Astrocyte (in vitro differentiated cells and primary cell): Measurements from ENCODE around the gene SNAPC1. TPM values are rescaled to one million over a fixed set of nuclear protein-coding genes. Genes with fewer than 3 reads are reported as not detected.

Source experiments
- DNase-seq: peaks from one replicate; pipeline ENCODE4 v3.0.0-alpha.2; 2010; ENCODE audit warnings: low read depth
- FAIRE-seq: peaks from 2 replicates; lab custom pipeline; 2011; peaks lifted over from hg19 to GRCh38; lab: Jason Lieb, UNC
- H2AFZ ChIP-seq: 2 replicates; pipeline ENCODE4 v1.6.0; 2012; ENCODE audit warnings: low read depth, low read length, inconsistent platforms
- H3K27ac ChIP-seq: 2 replicates; pipeline ENCODE4 v1.5.1; 2011; ENCODE audit warnings: low read depth, low read length, inconsistent platforms
- H3K27me3 ChIP-seq: 2 replicates; pipeline ENCODE4 v1.6.0; 2011; ENCODE audit warnings: low read length, inconsistent platforms; ENCODE audit not compliant: insufficient read depth
- H3K36me3 ChIP-seq: 2 replicates; pipeline ENCODE4 v1.5.1; 2011; ENCODE audit warnings: low read length, inconsistent platforms; ENCODE audit not compliant: insufficient read depth
- H3K4me1 ChIP-seq: 2 replicates; pipeline ENCODE4 v1.5.1; 2011; ENCODE audit warnings: low read length, inconsistent platforms; ENCODE audit not compliant: insufficient read depth
- H3K4me2 ChIP-seq: 2 replicates; pipeline ENCODE4 v1.6.0; 2012; ENCODE audit warnings: low read length, inconsistent platforms
- H3K4me3 ChIP-seq: 2 replicates; pipeline ENCODE4 v1.5.1; 2011; ENCODE audit warnings: low read depth, mild to moderate bottlenecking, low read length, inconsistent platforms; ENCODE audit not compliant: insufficient read depth
- H3K79me2 ChIP-seq: 2 replicates; pipeline ENCODE4 v1.6.0; 2012; ENCODE audit warnings: mild to moderate bottlenecking, low read length, inconsistent platforms; ENCODE audit not compliant: insufficient read depth
- H3K9ac ChIP-seq: 2 replicates; pipeline ENCODE4 v1.6.0; 2012; ENCODE audit warnings: mild to moderate bottlenecking, low read length, inconsistent platforms
- H3K9me3 ChIP-seq: 2 replicates; pipeline ENCODE4 v1.5.1; 2012; ENCODE audit warnings: low read depth, mild to moderate bottlenecking, low read length, inconsistent platforms; ENCODE audit not compliant: insufficient read depth
- H4K20me1 ChIP-seq: 2 replicates; pipeline ENCODE4 v1.6.0; 2012; ENCODE audit warnings: low read length, inconsistent platforms; ENCODE audit not compliant: insufficient read depth
- H3K27ac Mint-ChIP-seq: one replicate; pipeline ENCODE4 v1.8.0; 2021; ENCODE audit warnings: mild to moderate bottlenecking, mixed read lengths; ENCODE audit not compliant: unreplicated experiment
- H3K27me3 Mint-ChIP-seq: one replicate; pipeline ENCODE4 v1.8.0; 2021; ENCODE audit warnings: low read depth, mixed read lengths; ENCODE audit not compliant: unreplicated experiment
- H3K36me3 Mint-ChIP-seq: one replicate; pipeline ENCODE4 v1.8.0; 2021; ENCODE audit warnings: low read depth, mixed read lengths; ENCODE audit not compliant: unreplicated experiment
- H3K4me1 Mint-ChIP-seq: one replicate; pipeline ENCODE4 v1.8.0; 2021; ENCODE audit warnings: low read depth, mixed read lengths; ENCODE audit not compliant: unreplicated experiment
- H3K4me3 Mint-ChIP-seq: one replicate; pipeline ENCODE4 v1.8.0; 2021; ENCODE audit warnings: mild to moderate bottlenecking, moderate library complexity, mixed read lengths; ENCODE audit not compliant: unreplicated experiment
- H3K9me3 Mint-ChIP-seq: one replicate; pipeline ENCODE4 v1.8.0; 2021; ENCODE audit warnings: mild to moderate bottlenecking, mixed read lengths; ENCODE audit not compliant: unreplicated experiment
- EZH2 ChIP-seq: IDR thresholded peaks from 2 replicates; pipeline ENCODE4 v1.6.1; 2012; ENCODE audit warnings: mild to moderate bottlenecking, low read length, inconsistent platforms; ENCODE audit not compliant: insufficient read depth
- total RNA-seq: library from RNA; stranded (reverse); gene quantifications from 2 replicates; pipeline ENCODE4 v1.2.1, GENCODE V29; 2021
- TF ChIP-seq, protein P1 (sequence below): IDR thresholded peaks from 2 replicates; pipeline ENCODE4 v1.5.1; 2011; ENCODE audit warnings: low read depth, mild to moderate bottlenecking, inconsistent platforms, low read length, moderate library complexity; ENCODE audit not compliant: insufficient read depth

Gene SNAPC1
- total RNA-seq, 1 donor from 2014 or later: 14.1 TPM

DNA sequence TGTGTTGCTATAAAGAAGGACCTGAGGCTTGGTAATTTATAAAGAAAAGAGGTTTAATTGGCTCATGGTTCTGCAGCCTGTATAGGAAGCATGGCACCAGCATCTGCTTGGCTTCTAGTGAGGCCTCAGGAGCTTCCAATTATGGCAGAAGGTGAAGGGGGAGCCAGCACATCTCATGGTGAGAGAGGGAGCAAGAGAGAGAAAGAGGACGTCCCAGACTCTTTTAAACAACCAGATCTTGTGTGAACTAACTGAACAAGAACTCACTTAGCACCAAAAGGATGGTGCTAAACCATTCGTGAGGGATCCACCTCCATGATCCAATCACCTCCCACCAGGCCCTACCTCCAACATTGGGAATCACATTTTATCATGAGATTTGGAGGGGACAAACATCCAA, 6.1 kb upstream of the SNAPC1 start:
- H3K9me3 ChIP-seq: no peaks in the 10 kb centered on the region
- no peaks in the 10 kb centered on the region for H4K20me1 ChIP-seq
- no peak overlapping the region for H3K9ac ChIP-seq
- peaks cover 5% of the 10 kb centered on the region for H3K36me3 ChIP-seq
- FAIRE-seq: no peak
- no peak overlapping the region for H3K27ac ChIP-seq
- no peaks in the 10 kb centered on the region for H3K4me1 ChIP-seq
- H2AFZ ChIP-seq: no peak overlapping the region
- H3K9me3 Mint-ChIP-seq: no peaks in the 10 kb centered on the region
- no peak overlapping the region for H3K4me3 ChIP-seq
- H3K4me1 Mint-ChIP-seq: peaks cover 28% of the 10 kb centered on the region
- H3K27me3 Mint-ChIP-seq: no peaks in the 10 kb centered on the region
- H3K4me3 Mint-ChIP-seq: no peak overlapping the region
- H3K4me2 ChIP-seq: no peak overlapping the region
- no peaks in the 10 kb centered on the region for H3K27me3 ChIP-seq
- no peaks in the 10 kb centered on the region for H3K79me2 ChIP-seq
- H3K36me3 Mint-ChIP-seq: peaks cover 5% of the 10 kb centered on the region
- no peak for DNase-seq
- H3K27ac Mint-ChIP-seq: no peak overlapping the region
- TF ChIP-seq, protein P1, sequence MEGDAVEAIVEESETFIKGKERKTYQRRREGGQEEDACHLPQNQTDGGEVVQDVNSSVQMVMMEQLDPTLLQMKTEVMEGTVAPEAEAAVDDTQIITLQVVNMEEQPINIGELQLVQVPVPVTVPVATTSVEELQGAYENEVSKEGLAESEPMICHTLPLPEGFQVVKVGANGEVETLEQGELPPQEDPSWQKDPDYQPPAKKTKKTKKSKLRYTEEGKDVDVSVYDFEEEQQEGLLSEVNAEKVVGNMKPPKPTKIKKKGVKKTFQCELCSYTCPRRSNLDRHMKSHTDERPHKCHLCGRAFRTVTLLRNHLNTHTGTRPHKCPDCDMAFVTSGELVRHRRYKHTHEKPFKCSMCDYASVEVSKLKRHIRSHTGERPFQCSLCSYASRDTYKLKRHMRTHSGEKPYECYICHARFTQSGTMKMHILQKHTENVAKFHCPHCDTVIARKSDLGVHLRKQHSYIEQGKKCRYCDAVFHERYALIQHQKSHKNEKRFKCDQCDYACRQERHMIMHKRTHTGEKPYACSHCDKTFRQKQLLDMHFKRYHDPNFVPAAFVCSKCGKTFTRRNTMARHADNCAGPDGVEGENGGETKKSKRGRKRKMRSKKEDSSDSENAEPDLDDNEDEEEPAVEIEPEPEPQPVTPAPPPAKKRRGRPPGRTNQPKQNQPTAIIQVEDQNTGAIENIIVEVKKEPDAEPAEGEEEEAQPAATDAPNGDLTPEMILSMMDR: no peak
- no peak for TF ChIP-seq EZH2

DNA sequence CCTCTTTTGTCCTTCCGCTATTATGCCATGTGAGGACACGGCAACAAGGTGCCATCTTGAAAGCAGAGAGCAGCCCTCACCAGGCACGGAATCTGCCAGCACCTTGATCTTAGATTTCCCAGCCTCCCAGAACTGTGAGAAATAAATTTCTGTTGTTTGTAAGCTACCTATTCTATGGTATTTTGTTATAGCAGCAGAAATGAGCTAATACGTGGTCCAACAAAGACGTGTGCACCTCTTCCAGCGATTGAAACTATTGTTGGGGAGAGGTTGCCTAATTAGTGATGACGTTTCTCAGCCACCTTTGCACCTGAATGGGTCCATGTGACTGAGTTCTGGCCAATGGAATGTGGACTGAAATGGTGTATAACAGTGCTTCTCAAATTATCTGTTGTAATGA, 2.3 kb upstream of the SNAPC1 start:
- H2AFZ ChIP-seq: no peak overlapping the region
- FAIRE-seq (no peak), DNase-seq (no peak)
- H3K27me3 ChIP-seq: no peaks in the 10 kb centered on the region
- no peak for TF ChIP-seq EZH2
- TF ChIP-seq, protein P1: no peak
- H3K4me1 Mint-ChIP-seq: peaks cover 15% of the 10 kb centered on the region
- peaks cover 27% of the 10 kb centered on the region for H3K79me2 ChIP-seq
- H3K9me3 ChIP-seq: no peaks in the 10 kb centered on the region
- H3K9me3 Mint-ChIP-seq: no peaks in the 10 kb centered on the region
- H3K27ac ChIP-seq: no peak overlapping the region
- no peaks in the 10 kb centered on the region for H3K27me3 Mint-ChIP-seq
- H4K20me1 ChIP-seq: peaks cover 5% of the 10 kb centered on the region
- peaks cover 12% of the 10 kb centered on the region for H3K4me1 ChIP-seq
- H3K36me3 ChIP-seq: no peaks in the 10 kb centered on the region
- H3K4me3 ChIP-seq: no peak overlapping the region
- H3K4me2 ChIP-seq: no peak overlapping the region
- no peaks in the 10 kb centered on the region for H3K36me3 Mint-ChIP-seq
- no peak overlapping the region for H3K9ac ChIP-seq
- no peak overlapping the region for H3K4me3 Mint-ChIP-seq
- no peak overlapping the region for H3K27ac Mint-ChIP-seq

DNA sequence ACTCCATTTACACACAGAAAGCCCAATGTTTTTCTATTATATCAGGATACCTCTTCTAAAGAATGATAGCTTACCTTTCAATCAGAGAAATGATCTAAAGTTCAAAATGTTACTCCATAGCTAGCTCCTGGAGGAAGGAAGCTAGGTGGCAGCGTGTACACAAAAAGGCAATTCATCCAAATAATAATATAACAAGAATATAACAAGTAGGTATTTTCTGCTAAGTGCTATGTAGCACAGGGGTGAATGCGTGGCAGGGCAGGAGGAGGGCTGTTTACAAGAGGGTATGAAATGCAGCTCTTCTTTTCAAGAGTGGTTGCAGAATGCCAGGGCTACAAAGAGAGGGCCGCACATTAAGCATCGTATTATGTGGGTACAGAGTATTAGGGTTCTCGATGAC, 663 bp upstream of the SNAPC1 start:
- Histone ChIP-seq H2AFZ (peak overlapping the region; percentile 29), H3K4me2 (peak overlapping the region; percentile 97), H3K27ac (peak overlapping the region; percentile 48), H3K9ac (peak overlapping the region; percentile 92), H3K36me3 (no peaks in the 10 kb centered on the region), H3K9me3 (no peaks in the 10 kb centered on the region), H3K79me2 (peaks cover 42% of the 10 kb centered on the region), H3K4me1 (peaks cover 17% of the 10 kb centered on the region), H4K20me1 (peaks cover 13% of the 10 kb centered on the region), H3K27me3 (no peaks in the 10 kb centered on the region), H3K4me3 (peak overlapping the region; percentile 87)
- Mint-ChIP-seq H3K9me3 (no peaks in the 10 kb centered on the region), H3K36me3 (no peaks in the 10 kb centered on the region), H3K27ac (peak overlapping the region; percentile 96), H3K27me3 (no peaks in the 10 kb centered on the region), H3K4me1 (peaks cover 22% of the 10 kb centered on the region), H3K4me3 (peak overlapping the region; percentile 97)
- TF ChIP-seq EZH2: no peak
- TF ChIP-seq, protein P1: no peak
- FAIRE-seq: no peak
- no peak for DNase-seq
